Testis (tissue), 3 donors: ENCODE results near the gene MYOM1. TPM values are rescaled to one million over a fixed set of nuclear protein-coding genes. Genes with fewer than 3 reads are reported as not detected.
A peak's percentile ranks its signal among the peaks of the same experiment; 100 is the strongest.
"Not testable (repeated sequence)": the region's sequence is repeated elsewhere in the genome, so short reads cannot be mapped to it uniquely, and the experiment has no call there.

Experiments
- DNase-seq: peaks from one replicate; pipeline ENCODE4 v3.0.0-alpha.2; 2019
- H3K27ac ChIP-seq, 2 donors: fragments of 200-600 bp; sonication (generic); one replicate each; pipeline ENCODE4 v1.5.1; 2019
- H3K27me3 ChIP-seq: fragments of 200-600 bp; sonication (generic); one replicate; pipeline ENCODE4 v1.5.1; 2019
- H3K36me3 ChIP-seq: fragments of 200-600 bp; sonication (generic); one replicate; pipeline ENCODE4 v1.5.1; 2017; ENCODE audit warnings: low read depth; ENCODE audit errors: missing control alignments
- H3K4me1 ChIP-seq: fragments of 200-600 bp; sonication (generic); one replicate; pipeline ENCODE4 v1.5.1; 2019
- H3K4me3 ChIP-seq, 2 donors: fragments of 200-600 bp; sonication (generic); one replicate each; pipeline ENCODE4 v1.5.1; 2017 to 2019
- H3K9me3 ChIP-seq: fragments of 200-600 bp; sonication (generic); one replicate; pipeline ENCODE4 v1.5.1; 2017
- CTCF ChIP-seq, 3 experiments: fragments of 450-650 bp in 2 of 3; fragments of 200-600 bp in 1 of 3; sonication (generic) in 1 of 3; IDR thresholded peaks; one replicate each; pipeline ENCODE4 v1.5.1; 2016 to 2019; ENCODE audit warnings: antibody characterized with exemption in 3 of 3, mild to moderate bottlenecking in 2 of 3, moderate library complexity in 1 of 3
- POLR2A ChIP-seq: fragments of 450-650 bp; IDR thresholded peaks from one replicate; pipeline ENCODE4 v1.6.1; 2017; ENCODE audit warnings: antibody characterized with exemption, mild to moderate bottlenecking, moderate library complexity
- WGBS, 2 donors: methylation state at CpG; one replicate each; pipeline ENCODE4 v1.1.5; 2018; 5-methylcytosine and 5-hydroxymethylcytosine counted together
- intact Hi-C: fragments of 100-400 bp; cut with DNase I; formaldehyde crosslinking; loops from one replicate; pipeline ENCODE4 v1.15.1; 2023; ENCODE audit warnings: low total_unique reads
- polyA plus RNA-seq: library from polyadenylated mRNA; stranded (reverse); fragments of 350-450 nt; fragmentation: Illumina TruSeq; extraction: RNeasy Lipid Tissue Mini Kit (QIAGEN cat#74804); gene quantifications from one replicate; pipeline ENCODE4 v1.2.3, GENCODE V29; 2014; ENCODE audit warnings: low read depth, low replicate concordance; ENCODE audit not compliant: insufficient read depth
- total RNA-seq, 2 donors: library from RNA; depleted of rRNA; stranded (reverse); fragments of >200 nt; gene quantifications; one replicate each; pipeline ENCODE4 v1.2.3, GENCODE V29; 2016

The MYOM1 gene
- total and polyA plus RNA-seq, 3 donors from 2014 or later = 9.1 to 19.9 (median 16.9) TPM

DNA sequence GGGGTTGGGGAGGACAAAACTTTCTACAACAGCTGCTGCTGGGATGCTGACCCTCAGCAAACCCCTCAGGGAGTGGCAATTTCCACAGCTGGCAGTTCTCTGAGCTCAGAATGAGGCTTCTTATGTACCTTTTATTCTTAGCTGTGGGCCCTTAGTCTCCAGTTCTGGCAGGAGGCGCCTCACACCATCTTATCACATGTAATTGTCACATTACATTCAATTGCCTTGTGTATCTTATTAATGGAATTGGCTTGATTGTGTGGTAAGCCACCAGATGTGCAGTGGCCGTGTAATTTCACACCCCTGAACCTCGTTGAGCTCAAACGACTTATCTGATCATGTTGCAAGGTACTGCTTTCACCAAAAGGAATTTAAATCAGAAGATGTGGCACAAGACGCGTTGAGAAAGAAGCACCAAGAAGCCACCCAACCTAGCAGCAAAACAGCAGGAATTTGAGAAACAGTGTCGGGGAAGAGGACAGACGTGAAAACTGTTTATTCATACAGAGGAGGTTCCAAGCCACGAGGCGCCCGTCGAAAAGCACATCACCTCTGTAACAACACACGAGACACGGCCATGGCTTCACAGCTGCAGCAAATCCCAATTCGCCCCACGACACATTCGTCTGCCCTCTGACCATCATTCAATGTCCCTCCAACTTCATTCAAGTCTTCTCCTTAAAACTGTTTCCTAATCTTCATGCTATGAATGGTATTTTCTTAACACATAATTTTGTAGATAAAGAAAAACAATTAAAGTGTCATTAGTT lies 153.2 kb downstream of the MYOM1 start:
- H3K36me3 ChIP-seq = no peaks in the 10 kb centered on the region
- 86 to 88% methylated on average over 17 of the region's 17 CpGs for WGBS, 2 donors
- H3K4me1 ChIP-seq = peaks cover 7% of the 10 kb centered on the region
- no peaks in the 10 kb centered on the region for H3K27me3 ChIP-seq
- H3K9me3 ChIP-seq = no peaks in the 10 kb centered on the region
- DNase-seq = no peak
- H3K27ac ChIP-seq = no peak overlapping the region
- no peak for TF ChIP-seq POLR2A
- TF ChIP-seq CTCF (IDR thresholded peaks at IDR 0.05) = no peak
- intact Hi-C loops = no loop called here
- no peak overlapping the region for H3K4me3 ChIP-seq

- H3K27ac ChIP-seq, H3K27me3 ChIP-seq, intact Hi-C loops, H3K36me3 ChIP-seq, H3K4me3 ChIP-seq, H3K9me3 ChIP-seq, DNase-seq, H3K4me1 ChIP-seq: not testable (repeated sequence)
- 79 to 85% methylated on average over 4 of the region's 4 CpGs for WGBS, 2 donors
Observed at GRCh38 chr18:3063766-3064165, 156.0 kb downstream of the MYOM1 start.

DNA sequence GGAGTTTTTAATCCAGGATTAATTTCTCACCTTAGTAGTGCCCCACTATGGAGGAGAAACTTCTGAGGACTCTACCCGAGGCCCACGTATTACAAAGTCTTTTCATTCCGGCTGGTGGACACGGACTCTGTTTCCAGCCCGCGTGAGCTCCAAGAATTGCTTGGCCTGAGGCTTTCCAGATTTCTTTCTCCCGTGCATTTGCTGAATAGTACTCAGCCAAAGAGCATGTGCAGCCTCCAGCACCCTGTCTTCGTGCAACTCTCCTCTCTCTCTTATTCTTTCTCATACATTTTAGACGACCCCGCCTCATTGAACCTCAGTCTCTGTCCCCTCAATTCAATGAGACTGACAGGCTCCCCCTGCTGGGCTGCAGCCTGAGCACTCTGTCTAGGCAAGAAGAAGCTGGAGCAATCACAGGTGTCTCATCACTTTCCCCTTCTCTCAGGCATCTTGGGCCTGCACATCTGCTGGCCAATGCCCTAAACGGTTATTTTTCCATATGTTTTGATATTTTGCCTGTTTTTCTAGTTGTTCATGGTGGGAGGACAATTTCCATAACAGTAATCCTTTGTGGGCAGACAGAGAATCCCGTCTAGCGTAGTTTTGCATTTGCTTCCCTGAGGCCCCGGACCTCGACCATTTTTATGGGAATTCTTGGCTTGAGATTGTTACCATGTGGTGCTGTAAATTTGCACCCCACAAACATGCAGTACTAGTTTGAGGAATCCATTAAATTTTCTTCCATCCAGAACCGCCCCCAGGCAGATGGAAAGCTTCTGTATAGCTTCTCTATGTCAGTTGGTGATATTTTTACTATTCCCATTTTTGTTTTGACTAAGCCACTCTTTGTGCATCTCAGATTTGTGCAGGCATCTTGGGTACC lies 156.7 kb downstream of the MYOM1 start:
- intact Hi-C loops = no loop called here
- 50 to 53% methylated on average over 16 of the region's 16 CpGs for WGBS, 2 donors
- Histone ChIP-seq H3K36me3 (no peaks in the 10 kb centered on the region), H3K4me1 (peaks cover 8% of the 10 kb centered on the region), H3K27me3 (no peaks in the 10 kb centered on the region), H3K9me3 (no peaks in the 10 kb centered on the region), H3K4me3 (no peak overlapping the region), H3K27ac (peak overlapping the region in 1 of 2 donors; percentile 65)
- TF ChIP-seq CTCF (IDR thresholded peaks at IDR 0.05) (peak; percentile 57 to 67 (median 59)), POLR2A (no peak)
- DNase-seq = peak; percentile 84

DNA sequence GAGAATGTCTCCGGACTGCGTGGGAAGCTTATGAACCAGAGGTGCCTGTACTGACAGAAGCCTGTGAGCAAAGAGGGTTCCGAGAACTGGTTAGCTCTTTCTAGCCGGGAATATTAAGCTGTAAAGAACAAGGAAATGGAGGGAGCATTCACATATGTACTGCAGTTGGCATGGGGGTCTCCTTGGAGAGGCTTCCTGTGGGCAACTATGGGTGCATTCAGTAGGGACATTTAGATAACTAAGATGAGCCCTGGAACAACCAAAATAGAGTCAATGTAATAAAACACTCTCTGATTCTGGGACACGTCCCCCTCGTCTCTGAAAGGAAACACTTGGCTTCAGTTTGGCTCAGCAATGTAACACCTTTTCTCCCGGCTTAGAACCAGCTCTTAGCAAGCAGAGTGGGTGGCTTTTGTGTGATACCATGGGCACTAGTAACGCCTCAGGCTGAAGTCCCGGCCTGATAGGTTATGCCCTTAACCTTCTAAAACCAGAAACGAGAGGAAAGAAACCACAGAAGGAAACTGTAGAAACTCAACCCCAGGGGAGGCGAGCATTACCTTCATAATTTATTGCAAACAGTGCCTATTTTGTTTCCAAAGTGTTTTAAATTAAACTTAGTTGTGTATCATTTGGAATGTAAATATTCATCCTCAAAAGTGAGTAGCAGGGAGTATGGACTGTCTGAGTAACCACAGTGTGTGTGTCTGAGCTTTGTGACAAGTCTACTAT lies 158.0 kb downstream of the MYOM1 start:
- H3K27ac ChIP-seq = peak overlapping the region in 1 of 2 donors; percentile 65
- H3K4me3 ChIP-seq = no peak overlapping the region
- H3K9me3 ChIP-seq = no peaks in the 10 kb centered on the region
- DNase-seq = no peak
- peaks cover 8% of the 10 kb centered on the region for H3K4me1 ChIP-seq
- H3K27me3 ChIP-seq = no peaks in the 10 kb centered on the region
- intact Hi-C loops = no loop called here
- no peak for TF ChIP-seq POLR2A
- no peak for TF ChIP-seq CTCF (IDR thresholded peaks at IDR 0.05)
- WGBS, 2 donors = 69% methylated on average over 11 of the region's 11 CpGs
- H3K36me3 ChIP-seq = no peaks in the 10 kb centered on the region
